Stimulated activated CD4-positive, alpha-beta T cell treated with anti-CD3 and anti-CD28 coated beads, Interleukin-1b, Interleukin-23, amount 100 ng/mL, for 1 hour (primary cell): ENCODE data around the gene RFC3.
"Not testable (repeated sequence)": the region's sequence is repeated elsewhere in the genome, so short reads cannot be mapped to it uniquely, and the experiment has no call there.

Experiments used
- DNase-seq, 2 donors: peaks; one replicate each; pipeline ENCODE4 v3.0.0-alpha.2; 2020; ENCODE audit warnings: low read depth in 2 of 2

The RFC3 gene

GRCh38 chr13:33812829-33813228, 5.1 kb upstream of the RFC3 start:
- DNase-seq: not testable (repeated sequence)

- no peak for DNase-seq
These were observed 2.9 kb upstream of the RFC3 start for GRCh38 chr13:33815011-33815550.

GRCh38 chr13:33816912-33817311, 1.0 kb upstream of the RFC3 start:
- no peak for DNase-seq

- DNase-seq: no peak
These were observed 442 bp upstream of the RFC3 start for GRCh38 chr13:33817513-33817900.

- no peak for DNase-seq
These were observed 7.1 kb downstream of the RFC3 start for GRCh38 chr13:33825083-33825482.

- DNase-seq: no peak
These were observed 9.2 kb downstream of the RFC3 start for GRCh38 chr13:33827139-33827538.

GRCh38 chr13:33828431-33829129, 10.6 kb downstream of the RFC3 start:
- DNase-seq: no peak

GRCh38 chr13:33832872-33833271, 14.9 kb downstream of the RFC3 start:
- DNase-seq: no peak

- DNase-seq: no peak
These were observed 20.7 kb downstream of the RFC3 start for GRCh38 chr13:33838647-33839046.

- DNase-seq: no peak
These were observed 22.5 kb downstream of the RFC3 start for GRCh38 chr13:33840402-33840801.

- DNase-seq: no peak
These were observed 24.3 kb downstream of the RFC3 start for GRCh38 chr13:33842207-33842606.

GRCh38 chr13:33842986-33843385, 25.0 kb downstream of the RFC3 start:
- DNase-seq: no peak

- DNase-seq: no peak
These were observed 27.8 kb downstream of the RFC3 start for GRCh38 chr13:33845572-33846302.

- no peak for DNase-seq
These were observed 28.5 kb downstream of the RFC3 start for GRCh38 chr13:33846303-33847062.

GRCh38 chr13:33849211-33849610, 31.3 kb downstream of the RFC3 start:
- no peak for DNase-seq

- no peak for DNase-seq
These were observed 37.5 kb downstream of the RFC3 start for GRCh38 chr13:33855371-33855895.

GRCh38 chr13:33859691-33860303, 41.8 kb downstream of the RFC3 start:
- no peak for DNase-seq

GRCh38 chr13:33860526-33860925, 42.6 kb downstream of the RFC3 start:
- no peak for DNase-seq

- DNase-seq: no peak
These were observed 44.1 kb downstream of the RFC3 start for GRCh38 chr13:33862016-33862415.

GRCh38 chr13:33863188-33863789, 45.3 kb downstream of the RFC3 start:
- no peak for DNase-seq

GRCh38 chr13:33865945-33866344, 48.0 kb downstream of the RFC3 start:
- DNase-seq: no peak
